SK-N-SH treated with all-trans-retinoic acid at 6 μM for 48 hours (cell line): Measurements from ENCODE around the gene C5.
A peak's percentile ranks its signal among the peaks of the same experiment; 100 is the strongest.

ENCODE experiments used
- ATAC-seq: fragments of 200-7000 bp; cut with Tn5 transposase; 3 replicates; pipeline ENCODE4 v1.9.1; 2020; ENCODE audit warnings: mild to moderate bottlenecking, moderate library complexity
- BACH2 ChIP-seq: fragments of 250-450 bp; sonication (Bioruptor Pico); IDR thresholded peaks from 2 replicates; pipeline ENCODE4 v1.9.0; 2021; ENCODE audit warnings: mild to moderate bottlenecking, borderline replicate concordance
- CSDC2 ChIP-seq: fragments of 250-450 bp; sonication (Bioruptor Pico); IDR thresholded peaks from 2 replicates; pipeline ENCODE4 v1.5.0; 2020; ENCODE audit warnings: mild to moderate bottlenecking, moderate library complexity
- ESRRG ChIP-seq: fragments of 250-450 bp; sonication (Bioruptor Pico); IDR thresholded peaks from 2 replicates; pipeline ENCODE4 v1.6.1; 2021; ENCODE audit warnings: mild to moderate bottlenecking
- GLIS3 ChIP-seq: fragments of 250-450 bp; sonication (Bioruptor Pico); IDR thresholded peaks from 2 replicates; pipeline ENCODE4 v1.5.0; 2020; ENCODE audit warnings: mild to moderate bottlenecking, moderate library complexity
- ISL1 ChIP-seq: fragments of 250-450 bp; sonication (Bioruptor Pico); IDR thresholded peaks from 2 replicates; pipeline ENCODE4 v2.1.2; 2022; ENCODE audit warnings: mild to moderate bottlenecking, moderate library complexity
- OSR1 ChIP-seq: fragments of 250-450 bp; sonication (Bioruptor Pico); IDR thresholded peaks from 2 replicates; pipeline ENCODE4 v1.8.0; 2022; ENCODE audit warnings: moderate library complexity, mild to moderate bottlenecking, inconsistent platforms
- PPARA ChIP-seq: fragments of 250-450 bp; sonication (Bioruptor Pico); IDR thresholded peaks from 2 replicates; pipeline ENCODE4 v1.5.0; 2020; ENCODE audit warnings: mild to moderate bottlenecking, borderline replicate concordance
- SNAI2 ChIP-seq: fragments of 250-450 bp; sonication (Bioruptor Pico); IDR thresholded peaks from 2 replicates; pipeline ENCODE4 v1.5.0; 2020; ENCODE audit warnings: mild to moderate bottlenecking, moderate library complexity
- TCF4 ChIP-seq: fragments of 250-450 bp; sonication (Bioruptor Pico); IDR thresholded peaks from 2 replicates; pipeline ENCODE4 v1.8.0; 2021; ENCODE audit warnings: mild to moderate bottlenecking, moderate library complexity, borderline replicate concordance
- TOX ChIP-seq: fragments of 250-450 bp; sonication (Bioruptor Pico); IDR thresholded peaks from 2 replicates; pipeline ENCODE4 v1.8.0; 2021; ENCODE audit warnings: mild to moderate bottlenecking, moderate library complexity, borderline replicate concordance
- ZC3H10 ChIP-seq: fragments of 250-450 bp; sonication (Bioruptor Pico); IDR thresholded peaks from 2 replicates; pipeline ENCODE4 v1.5.1; 2021; ENCODE audit warnings: mild to moderate bottlenecking, moderate library complexity
- ZFP3 ChIP-seq: fragments of 250-450 bp; sonication (Bioruptor Pico); IDR thresholded peaks from 2 replicates; pipeline ENCODE4 v1.5.0; 2020; ENCODE audit warnings: mild to moderate bottlenecking, moderate library complexity
- ZFP30 ChIP-seq: fragments of 450-650 bp; formaldehyde crosslinking; IDR thresholded peaks from 2 replicates; pipeline ENCODE4 v1.5.0; 2022; ENCODE audit warnings: mild to moderate bottlenecking, moderate library complexity
- ZNF565 ChIP-seq: fragments of 450-650 bp; formaldehyde crosslinking; conservative IDR thresholded peaks from 2 replicates; pipeline ENCODE4 v1.5.0; 2020; ENCODE audit warnings: low read depth, mild to moderate bottlenecking, moderate library complexity
- ZNF70 ChIP-seq: fragments of 450-650 bp; formaldehyde crosslinking; IDR thresholded peaks from 2 replicates; pipeline ENCODE4 v1.5.0; 2020; ENCODE audit warnings: mild to moderate bottlenecking, moderate library complexity
- ZNF8 ChIP-seq: fragments of 450-650 bp; formaldehyde crosslinking; IDR thresholded peaks from 2 replicates; pipeline ENCODE4 v1.5.0; 2020; ENCODE audit warnings: mild to moderate bottlenecking, moderate library complexity
- TF ChIP-seq, protein P1 (sequence below): fragments of 250-450 bp; sonication (Bioruptor Pico); IDR thresholded peaks from 2 replicates; pipeline ENCODE4 v1.5.1; 2020; ENCODE audit warnings: low read depth, mild to moderate bottlenecking, moderate library complexity
- TF ChIP-seq, protein P2 (sequence below): fragments of 250-450 bp; sonication (Bioruptor Pico); IDR thresholded peaks from 2 replicates; pipeline ENCODE4 v1.5.0; 2020; ENCODE audit warnings: mild to moderate bottlenecking, moderate library complexity
- TF ChIP-seq, protein P3 (sequence below): fragments of 250-450 bp; sonication (Bioruptor Pico); IDR thresholded peaks from 2 replicates; pipeline ENCODE4 v1.8.0; 2021; ENCODE audit warnings: low read depth, mild to moderate bottlenecking, moderate library complexity, borderline replicate concordance
- TF ChIP-seq, protein P4 (sequence below): fragments of 250-450 bp; sonication (Bioruptor Pico); IDR thresholded peaks from 2 replicates; pipeline ENCODE4 v1.8.0; 2020; ENCODE audit warnings: mild to moderate bottlenecking, moderate library complexity, borderline replicate concordance

The C5 gene

DNA sequence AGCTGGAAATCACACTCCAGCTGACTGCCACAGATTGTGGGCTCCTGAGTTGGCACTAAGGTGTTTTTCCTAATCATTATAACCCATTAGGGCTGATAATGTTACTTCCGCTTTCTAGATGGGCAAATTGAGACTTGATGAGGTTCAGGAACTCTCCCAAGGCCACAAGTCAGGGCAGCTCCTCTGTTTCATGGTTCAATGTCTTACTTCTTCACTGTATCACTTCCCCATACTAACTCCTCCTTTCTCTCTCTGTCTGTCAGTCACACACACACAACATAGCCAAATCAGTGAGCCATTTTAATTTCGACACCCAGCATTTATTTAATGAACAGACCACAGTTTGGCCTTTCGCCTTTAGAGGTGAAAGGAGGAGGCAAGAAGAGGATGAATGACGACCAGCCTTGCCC is 105.6 kb downstream of the C5 start:
- TF ChIP-seq ZFP30 (CRISPR knock-in tag) (no peak), ZC3H10 (CRISPR knock-in tag) (no peak), CSDC2 (CRISPR knock-in tag) (no peak), ISL1 (CRISPR knock-in tag) (no peak), TCF4 (CRISPR knock-in tag) (no peak)
- ATAC-seq, result no peak

DNA sequence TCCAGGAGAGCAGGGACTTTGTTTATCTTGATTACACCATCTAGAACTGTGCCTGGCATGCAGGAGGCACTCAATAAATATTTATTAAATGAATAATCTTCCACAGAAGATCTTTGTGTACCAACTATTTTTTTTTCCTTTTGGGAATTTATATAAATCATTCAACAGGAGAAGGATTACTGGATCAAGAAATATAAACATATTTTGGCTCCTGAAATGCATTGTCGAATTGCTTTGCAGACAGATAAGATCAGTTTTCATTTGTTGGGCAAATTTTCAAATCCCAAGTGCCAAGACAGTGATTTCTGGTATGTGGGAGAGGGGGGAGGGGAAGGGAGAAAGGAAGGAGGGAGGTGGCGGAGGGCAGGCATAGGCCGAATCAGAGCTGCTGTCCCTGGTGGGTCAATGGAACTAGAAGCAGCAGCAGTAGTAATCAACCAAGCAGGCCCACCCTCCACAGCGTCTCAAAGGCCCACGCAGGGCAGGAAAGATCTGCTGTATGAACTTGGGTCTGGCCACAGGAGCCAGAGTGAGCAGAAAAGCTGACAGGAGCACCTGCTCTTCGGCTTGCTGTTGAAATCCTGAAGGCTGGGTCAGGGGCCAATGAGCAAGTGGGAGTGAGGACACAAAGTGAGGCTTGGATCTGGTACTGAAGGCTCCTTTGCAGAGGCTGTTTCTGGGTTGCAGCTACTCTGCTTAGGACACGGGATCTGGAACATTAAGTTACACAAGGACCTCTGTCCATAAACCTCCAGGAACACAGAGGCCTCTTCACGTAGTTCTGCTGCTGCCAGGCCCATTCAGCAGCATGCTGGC is 107.7 kb downstream of the C5 start:
- peak; percentile 78 for ATAC-seq
- TF ChIP-seq BACH2, result no peak
- TF ChIP-seq, protein P1, sequence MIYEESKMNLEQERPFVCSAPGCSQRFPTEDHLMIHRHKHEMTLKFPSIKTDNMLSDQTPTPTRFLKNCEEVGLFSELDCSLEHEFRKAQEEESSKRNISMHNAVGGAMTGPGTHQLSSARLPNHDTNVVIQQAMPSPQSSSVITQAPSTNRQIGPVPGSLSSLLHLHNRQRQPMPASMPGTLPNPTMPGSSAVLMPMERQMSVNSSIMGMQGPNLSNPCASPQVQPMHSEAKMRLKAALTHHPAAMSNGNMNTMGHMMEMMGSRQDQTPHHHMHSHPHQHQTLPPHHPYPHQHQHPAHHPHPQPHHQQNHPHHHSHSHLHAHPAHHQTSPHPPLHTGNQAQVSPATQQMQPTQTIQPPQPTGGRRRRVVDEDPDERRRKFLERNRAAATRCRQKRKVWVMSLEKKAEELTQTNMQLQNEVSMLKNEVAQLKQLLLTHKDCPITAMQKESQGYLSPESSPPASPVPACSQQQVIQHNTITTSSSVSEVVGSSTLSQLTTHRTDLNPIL (CRISPR knock-in tag), result no peak
- TF ChIP-seq, all 23 proteins: peak for 0

DNA sequence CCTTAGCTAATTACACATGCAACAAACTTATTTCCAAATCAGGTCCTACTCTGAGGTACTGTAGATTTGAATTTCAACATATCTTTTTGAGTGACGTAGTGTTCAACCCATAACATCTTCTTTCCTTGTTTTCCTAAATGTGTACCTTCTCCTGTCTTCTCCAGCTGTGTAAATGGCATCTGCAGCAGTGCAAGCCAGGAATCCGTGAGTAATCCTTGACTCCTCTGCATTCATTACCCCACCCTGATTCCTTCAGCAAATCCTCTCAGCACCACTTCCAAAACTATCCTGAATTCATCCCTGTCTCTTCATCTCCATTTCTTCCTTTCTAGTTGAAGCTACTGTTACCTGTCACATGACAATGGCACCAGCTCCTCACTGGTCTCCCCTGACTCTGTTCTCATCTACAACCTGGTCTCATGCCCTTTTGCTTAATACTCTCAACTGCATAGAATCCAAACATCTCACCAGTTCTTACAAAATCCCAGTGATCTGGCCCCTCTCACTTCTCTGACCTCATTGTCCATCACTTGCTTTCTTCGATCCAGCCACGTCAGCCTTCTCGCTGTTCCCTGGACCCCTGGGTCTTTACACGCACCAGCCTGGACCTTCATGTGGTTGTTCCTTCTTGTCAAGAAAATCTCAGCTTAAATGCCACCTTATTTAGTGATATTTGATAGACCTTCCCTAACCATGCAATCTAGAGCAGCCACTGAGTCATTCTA is 108.9 kb downstream of the C5 start:
- no peak for ATAC-seq
- TF ChIP-seq ESRRG (CRISPR knock-in tag) (no peak), SNAI2 (CRISPR knock-in tag) (no peak), ZNF565 (CRISPR knock-in tag) (no peak), OSR1 (no peak), BACH2 (no peak), ISL1 (CRISPR knock-in tag) (no peak), TOX (CRISPR knock-in tag) (no peak)
- TF ChIP-seq, protein P2, sequence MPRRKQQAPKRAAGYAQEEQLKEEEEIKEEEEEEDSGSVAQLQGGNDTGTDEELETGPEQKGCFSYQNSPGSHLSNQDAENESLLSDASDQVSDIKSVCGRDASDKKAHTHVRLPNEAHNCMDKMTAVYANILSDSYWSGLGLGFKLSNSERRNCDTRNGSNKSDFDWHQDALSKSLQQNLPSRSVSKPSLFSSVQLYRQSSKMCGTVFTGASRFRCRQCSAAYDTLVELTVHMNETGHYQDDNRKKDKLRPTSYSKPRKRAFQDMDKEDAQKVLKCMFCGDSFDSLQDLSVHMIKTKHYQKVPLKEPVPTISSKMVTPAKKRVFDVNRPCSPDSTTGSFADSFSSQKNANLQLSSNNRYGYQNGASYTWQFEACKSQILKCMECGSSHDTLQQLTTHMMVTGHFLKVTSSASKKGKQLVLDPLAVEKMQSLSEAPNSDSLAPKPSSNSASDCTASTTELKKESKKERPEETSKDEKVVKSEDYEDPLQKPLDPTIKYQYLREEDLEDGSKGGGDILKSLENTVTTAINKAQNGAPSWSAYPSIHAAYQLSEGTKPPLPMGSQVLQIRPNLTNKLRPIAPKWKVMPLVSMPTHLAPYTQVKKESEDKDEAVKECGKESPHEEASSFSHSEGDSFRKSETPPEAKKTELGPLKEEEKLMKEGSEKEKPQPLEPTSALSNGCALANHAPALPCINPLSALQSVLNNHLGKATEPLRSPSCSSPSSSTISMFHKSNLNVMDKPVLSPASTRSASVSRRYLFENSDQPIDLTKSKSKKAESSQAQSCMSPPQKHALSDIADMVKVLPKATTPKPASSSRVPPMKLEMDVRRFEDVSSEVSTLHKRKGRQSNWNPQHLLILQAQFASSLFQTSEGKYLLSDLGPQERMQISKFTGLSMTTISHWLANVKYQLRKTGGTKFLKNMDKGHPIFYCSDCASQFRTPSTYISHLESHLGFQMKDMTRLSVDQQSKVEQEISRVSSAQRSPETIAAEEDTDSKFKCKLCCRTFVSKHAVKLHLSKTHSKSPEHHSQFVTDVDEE (CRISPR knock-in tag), result no peak
- TF ChIP-seq, protein P1 (CRISPR knock-in tag), result no peak
- TF ChIP-seq, protein P3, sequence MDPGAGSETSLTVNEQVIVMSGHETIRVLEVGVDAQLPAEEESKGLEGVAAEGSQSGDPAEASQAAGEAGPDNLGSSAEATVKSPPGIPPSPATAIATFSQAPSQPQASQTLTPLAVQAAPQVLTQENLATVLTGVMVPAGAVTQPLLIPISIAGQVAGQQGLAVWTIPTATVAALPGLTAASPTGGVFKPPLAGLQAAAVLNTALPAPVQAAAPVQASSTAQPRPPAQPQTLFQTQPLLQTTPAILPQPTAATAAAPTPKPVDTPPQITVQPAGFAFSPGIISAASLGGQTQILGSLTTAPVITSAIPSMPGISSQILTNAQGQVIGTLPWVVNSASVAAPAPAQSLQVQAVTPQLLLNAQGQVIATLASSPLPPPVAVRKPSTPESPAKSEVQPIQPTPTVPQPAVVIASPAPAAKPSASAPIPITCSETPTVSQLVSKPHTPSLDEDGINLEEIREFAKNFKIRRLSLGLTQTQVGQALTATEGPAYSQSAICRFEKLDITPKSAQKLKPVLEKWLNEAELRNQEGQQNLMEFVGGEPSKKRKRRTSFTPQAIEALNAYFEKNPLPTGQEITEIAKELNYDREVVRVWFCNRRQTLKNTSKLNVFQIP, result no peak
- TF ChIP-seq, all 23 proteins: peak for 0

DNA sequence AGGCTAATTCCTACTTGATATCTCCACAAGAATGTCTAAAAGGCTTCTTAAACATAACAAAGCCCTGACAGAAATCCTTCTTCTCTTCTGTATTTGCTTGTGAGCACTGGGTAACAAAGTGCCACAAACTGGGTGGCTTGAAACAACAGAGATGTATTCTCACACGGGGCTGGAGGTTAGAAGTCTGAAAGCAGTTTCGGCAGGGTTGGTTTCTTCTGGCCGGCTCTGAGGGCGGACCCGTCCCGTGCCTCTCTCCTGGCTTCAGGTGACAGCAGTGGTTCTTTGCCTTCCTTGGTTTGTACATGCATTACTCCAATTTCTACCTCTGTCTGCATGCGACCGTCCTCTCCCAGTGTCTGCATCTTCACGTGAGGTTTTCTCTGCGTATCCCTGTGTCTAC is 109.5 kb downstream of the C5 start:
- TF ChIP-seq, protein P4, sequence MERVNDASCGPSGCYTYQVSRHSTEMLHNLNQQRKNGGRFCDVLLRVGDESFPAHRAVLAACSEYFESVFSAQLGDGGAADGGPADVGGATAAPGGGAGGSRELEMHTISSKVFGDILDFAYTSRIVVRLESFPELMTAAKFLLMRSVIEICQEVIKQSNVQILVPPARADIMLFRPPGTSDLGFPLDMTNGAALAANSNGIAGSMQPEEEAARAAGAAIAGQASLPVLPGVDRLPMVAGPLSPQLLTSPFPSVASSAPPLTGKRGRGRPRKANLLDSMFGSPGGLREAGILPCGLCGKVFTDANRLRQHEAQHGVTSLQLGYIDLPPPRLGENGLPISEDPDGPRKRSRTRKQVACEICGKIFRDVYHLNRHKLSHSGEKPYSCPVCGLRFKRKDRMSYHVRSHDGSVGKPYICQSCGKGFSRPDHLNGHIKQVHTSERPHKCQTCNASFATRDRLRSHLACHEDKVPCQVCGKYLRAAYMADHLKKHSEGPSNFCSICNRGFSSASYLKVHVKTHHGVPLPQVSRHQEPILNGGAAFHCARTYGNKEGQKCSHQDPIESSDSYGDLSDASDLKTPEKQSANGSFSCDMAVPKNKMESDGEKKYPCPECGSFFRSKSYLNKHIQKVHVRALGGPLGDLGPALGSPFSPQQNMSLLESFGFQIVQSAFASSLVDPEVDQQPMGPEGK (CRISPR knock-in tag), result no peak
- TF ChIP-seq ZFP3 (no peak), ZNF8 (CRISPR knock-in tag) (no peak), TOX (CRISPR knock-in tag) (no peak), ESRRG (CRISPR knock-in tag) (no peak), BACH2 (no peak), PPARA (no peak), OSR1 (no peak), SNAI2 (CRISPR knock-in tag) (no peak), GLIS3 (CRISPR knock-in tag) (no peak), ZNF565 (CRISPR knock-in tag) (no peak), ISL1 (CRISPR knock-in tag) (no peak), ZFP30 (CRISPR knock-in tag) (no peak), CSDC2 (CRISPR knock-in tag) (no peak), TCF4 (CRISPR knock-in tag) (no peak), ZNF70 (no peak)
- TF ChIP-seq, protein P1 (CRISPR knock-in tag), result no peak
- ATAC-seq, result no peak
